Measurements from ENCODE around the gene SPATA31C1.

DNA sequence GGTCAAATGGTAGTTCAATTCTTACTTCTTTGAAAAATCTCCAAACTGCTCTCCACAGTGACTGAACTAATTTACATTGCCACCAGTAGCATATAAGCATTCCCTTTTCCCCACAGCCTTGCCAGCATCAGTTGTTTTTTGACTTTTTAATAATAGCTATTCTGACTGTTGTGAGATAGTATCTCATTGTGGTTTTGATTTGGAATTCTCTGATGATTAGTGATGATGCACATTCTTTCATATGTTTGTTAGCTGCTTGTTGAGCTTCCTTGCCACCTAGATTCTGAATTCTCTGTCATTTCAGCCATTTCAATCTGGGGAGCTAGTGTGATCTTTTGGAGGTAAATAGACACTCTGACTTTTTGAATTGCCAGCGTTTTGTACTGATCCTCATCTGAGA, 32.5 kb downstream of the SPATA31C1 start:
- TF ChIP-seq POLR2A (IDR thresholded peaks at IDR 0.05) (no peak), EP300 (IDR thresholded peaks at IDR 0.05) (no peak)
- TF ChIP-seq, protein P1, sequence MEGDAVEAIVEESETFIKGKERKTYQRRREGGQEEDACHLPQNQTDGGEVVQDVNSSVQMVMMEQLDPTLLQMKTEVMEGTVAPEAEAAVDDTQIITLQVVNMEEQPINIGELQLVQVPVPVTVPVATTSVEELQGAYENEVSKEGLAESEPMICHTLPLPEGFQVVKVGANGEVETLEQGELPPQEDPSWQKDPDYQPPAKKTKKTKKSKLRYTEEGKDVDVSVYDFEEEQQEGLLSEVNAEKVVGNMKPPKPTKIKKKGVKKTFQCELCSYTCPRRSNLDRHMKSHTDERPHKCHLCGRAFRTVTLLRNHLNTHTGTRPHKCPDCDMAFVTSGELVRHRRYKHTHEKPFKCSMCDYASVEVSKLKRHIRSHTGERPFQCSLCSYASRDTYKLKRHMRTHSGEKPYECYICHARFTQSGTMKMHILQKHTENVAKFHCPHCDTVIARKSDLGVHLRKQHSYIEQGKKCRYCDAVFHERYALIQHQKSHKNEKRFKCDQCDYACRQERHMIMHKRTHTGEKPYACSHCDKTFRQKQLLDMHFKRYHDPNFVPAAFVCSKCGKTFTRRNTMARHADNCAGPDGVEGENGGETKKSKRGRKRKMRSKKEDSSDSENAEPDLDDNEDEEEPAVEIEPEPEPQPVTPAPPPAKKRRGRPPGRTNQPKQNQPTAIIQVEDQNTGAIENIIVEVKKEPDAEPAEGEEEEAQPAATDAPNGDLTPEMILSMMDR (IDR thresholded peaks at IDR 0.05), result no peak
